ENCODE measurements around the gene CRY1. TPM values are rescaled to one million over a fixed set of nuclear protein-coding genes. Genes with fewer than 3 reads are reported as not detected.
"Not testable (repeated sequence)": the region's sequence is repeated elsewhere in the genome, so short reads cannot be mapped to it uniquely, and the experiment has no call there.

CRY1 gene
- total and polyA plus RNA-seq, 8 donors, result 3.6 to 95.1 (median 24.0) TPM

GRCh38 chr12:107081778-107082177 is 11.6 kb downstream of the CRY1 start:
- no peak for TF ChIP-seq EP300 (IDR thresholded peaks at IDR 0.05)
- no peak for TF ChIP-seq POLR2AphosphoS5 (IDR thresholded peaks at IDR 0.05)
- no peak for TF ChIP-seq CTCF (IDR thresholded peaks at IDR 0.05)
- no peak for TF ChIP-seq POLR2A (IDR thresholded peaks at IDR 0.05)
- Histone ChIP-seq H3K36me3 (no peaks in the 10 kb centered on the region), H3K4me3 (no peak overlapping the region), H3K27ac (no peak overlapping the region), H3K9me3 (no peaks in the 10 kb centered on the region), H3K4me1 (peaks cover 0 to 16% (median 9%) of the 10 kb centered on the region in 4 donors), H3K27me3 (no peaks in the 10 kb centered on the region)
- no peak for DNase-seq
- intact Hi-C loops (cut with DNase I; ENCODE audit: low total_unique reads), result no loop called here

- H3K27ac ChIP-seq, result no peak overlapping the region
- no peaks in the 10 kb centered on the region for H3K9me3 ChIP-seq
- WGBS, 5 donors, result 74 to 79% (median 77%) methylated on average over 6 of the region's 6 CpGs
- no peak for DNase-seq
- H3K4me1 ChIP-seq, result peaks cover 0 to 17% (median 9%) of the 10 kb centered on the region in 4 donors
- H3K27me3 ChIP-seq, result no peaks in the 10 kb centered on the region
- H3K36me3 ChIP-seq, result no peaks in the 10 kb centered on the region
- no peak overlapping the region for H3K4me3 ChIP-seq
- intact Hi-C loops (cut with DNase I; ENCODE audit: low total_unique reads), result no loop called here
- TF ChIP-seq CTCF (IDR thresholded peaks at IDR 0.05) (no peak), EP300 (IDR thresholded peaks at IDR 0.05) (no peak), POLR2A (IDR thresholded peaks at IDR 0.05) (no peak), POLR2AphosphoS5 (IDR thresholded peaks at IDR 0.05) (no peak)
Observed at GRCh38 chr12:107080299-107080698, 13.1 kb downstream of the CRY1 start.

GRCh38 chr12:107079172-107080011 is 14.0 kb downstream of the CRY1 start:
- H3K4me1 ChIP-seq, result peaks cover 0 to 17% (median 9%) of the 10 kb centered on the region in 4 donors
- no peaks in the 10 kb centered on the region for H3K36me3 ChIP-seq
- no peak overlapping the region for H3K27ac ChIP-seq
- no peaks in the 10 kb centered on the region for H3K27me3 ChIP-seq
- 84 to 94% (median 87%) methylated on average over 2 of the region's 2 CpGs for WGBS, 5 donors
- intact Hi-C loops (cut with DNase I; ENCODE audit: low total_unique reads), result no loop called here
- peak in 4 of 7 experiments; percentile 6 to 29 (median 16) for TF ChIP-seq CTCF (IDR thresholded peaks at IDR 0.05)
- no peak for TF ChIP-seq POLR2A (IDR thresholded peaks at IDR 0.05)
- TF ChIP-seq EP300 (IDR thresholded peaks at IDR 0.05), result no peak
- H3K4me3 ChIP-seq, result no peak overlapping the region
- H3K9me3 ChIP-seq, result no peaks in the 10 kb centered on the region
- DNase-seq, result peak in 1 of 2 donors; percentile 39

GRCh38 chr12:107073266-107073665 is 20.1 kb downstream of the CRY1 start:
- intact Hi-C loops (cut with DNase I; ENCODE audit: low total_unique reads); H3K27me3 ChIP-seq; H3K9me3 ChIP-seq; H3K4me1 ChIP-seq; H3K27ac ChIP-seq; H3K36me3 ChIP-seq; DNase-seq; H3K4me3 ChIP-seq: not testable (repeated sequence)
- WGBS, 5 donors, result 81 to 93% (median 91%) methylated on average over 5 of the region's 5 CpGs

DNA sequence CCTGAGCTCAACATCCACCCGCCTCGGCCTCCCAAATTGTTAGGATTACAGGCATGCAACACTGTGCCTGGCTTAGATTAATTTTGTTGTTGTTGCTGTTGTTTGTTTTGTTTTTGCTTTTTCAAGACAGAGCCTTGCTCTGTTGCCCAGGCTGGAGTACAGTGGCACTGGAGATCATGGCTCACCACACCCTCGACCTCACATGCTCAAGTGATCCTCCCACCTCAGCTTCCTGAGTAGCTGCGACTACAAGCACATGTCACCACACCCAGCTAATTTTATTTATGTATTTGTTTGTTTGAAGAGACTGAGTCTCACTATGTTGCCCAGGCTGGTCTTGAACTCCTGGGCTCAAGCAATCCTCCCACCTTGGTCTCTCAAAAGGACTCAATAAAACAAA is 26.7 kb downstream of the CRY1 start:
- Histone ChIP-seq H3K9me3 (peaks cover 0 to 7% (median 0%) of the 10 kb centered on the region in 4 donors), H3K4me3 (no peak overlapping the region), H3K27me3 (no peaks in the 10 kb centered on the region), H3K4me1 (no peaks in the 10 kb centered on the region), H3K36me3 (peaks cover 0 to 4% (median 0%) of the 10 kb centered on the region in 4 donors), H3K27ac (no peak overlapping the region)
- intact Hi-C loops (cut with DNase I; ENCODE audit: low total_unique reads), result no loop called here
- TF ChIP-seq EP300 (IDR thresholded peaks at IDR 0.05), result no peak
- no peak for TF ChIP-seq CTCF (IDR thresholded peaks at IDR 0.05)
- no peak for TF ChIP-seq POLR2A (IDR thresholded peaks at IDR 0.05)
- TF ChIP-seq POLR2AphosphoS5 (IDR thresholded peaks at IDR 0.05), result no peak
- 81 to 91% (median 90%) methylated on average over 4 of the region's 4 CpGs for WGBS, 5 donors
- no peak for DNase-seq

Measured in stomach (tissue), 9 donors.